Measurements from ENCODE around the gene GNG11. TPM values are rescaled to one million over a fixed set of nuclear protein-coding genes. Genes with fewer than 3 reads are reported as not detected.
A peak's percentile ranks its signal among the peaks of the same experiment; 100 is the strongest.

Gene GNG11
- total RNA-seq (2022) (not detected in 2 replicates), Bru-seq, nascent RNA (not detected), BruChase-seq, experiment 1, labeled RNA remaining after a 2-hour chase (not detected), BruChase-seq, experiment 2, labeled RNA remaining after a 6-hour chase (not detected)
- long read RNA-seq: 0 reads

DNA sequence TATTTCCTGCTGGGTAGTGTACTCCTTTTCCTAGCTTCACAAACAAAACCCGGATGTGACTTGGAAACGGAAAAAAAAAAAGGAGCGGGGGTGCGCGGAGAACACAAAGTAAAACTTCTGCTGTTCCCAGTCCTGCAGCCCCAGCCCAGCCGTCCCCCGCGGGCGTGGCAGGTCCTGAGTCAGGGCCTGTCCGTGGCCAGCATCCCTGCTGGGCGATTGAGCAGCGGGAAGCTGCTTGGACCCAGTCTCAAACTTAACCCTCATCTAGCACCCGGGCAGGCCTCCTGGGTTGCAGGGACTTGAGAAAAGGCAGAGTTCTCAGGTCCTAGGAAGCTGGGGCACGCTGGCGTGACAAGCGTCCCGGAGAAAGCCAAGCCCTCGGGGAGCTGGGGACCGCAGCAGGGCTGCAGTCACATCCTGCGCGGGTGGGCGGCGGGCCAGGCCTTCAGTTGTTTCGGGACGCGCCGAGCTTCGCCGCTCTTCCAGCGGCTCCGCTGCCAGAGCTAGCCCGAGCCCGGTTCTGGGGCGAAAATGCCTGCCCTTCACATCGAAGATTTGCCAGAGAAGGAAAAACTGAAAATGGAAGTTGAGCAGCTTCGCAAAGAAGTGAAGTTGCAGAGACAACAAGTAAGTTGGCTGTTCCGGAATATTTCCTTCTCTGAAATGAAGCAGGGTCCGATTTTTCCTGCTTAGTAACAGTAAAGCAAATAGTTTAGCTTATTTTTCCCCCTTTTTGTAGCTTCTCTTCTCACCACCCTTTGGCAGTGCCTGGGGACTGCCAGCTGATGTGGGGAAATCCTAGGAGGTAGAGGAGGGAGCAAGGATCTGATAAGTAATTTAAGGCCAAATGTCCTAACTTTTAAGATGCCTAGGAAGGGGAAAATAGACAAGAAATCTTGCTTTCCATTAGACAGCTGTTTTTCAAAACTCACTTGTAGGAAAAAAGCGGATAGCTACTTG lies at the start of gene GNG11:
GNG11 (plus strand) TSS at position 129 of the 960 bp plus-strand sequence; CDS start at position 532, 403 bp downstream.
- Histone ChIP-seq H3K4me1 (no peaks in the 10 kb centered on the region), H3K9me3 (no peaks in the 10 kb centered on the region), H3K4me3 (ENCODE audit: low read depth, low read length) (peak within 1 kb of the TSS; percentile 4; the same call in 1 of the 2 replicates), H3K27me3 (replicated peaks; ENCODE audit: control insufficient read depth, insufficient read depth, low read length) (no peaks in the 10 kb centered on the region), H3K36me3 (ENCODE audit: control insufficient read depth, insufficient read depth, low read length) (no peaks in the 10 kb centered on the region)
- TF ChIP-seq, protein P1, sequence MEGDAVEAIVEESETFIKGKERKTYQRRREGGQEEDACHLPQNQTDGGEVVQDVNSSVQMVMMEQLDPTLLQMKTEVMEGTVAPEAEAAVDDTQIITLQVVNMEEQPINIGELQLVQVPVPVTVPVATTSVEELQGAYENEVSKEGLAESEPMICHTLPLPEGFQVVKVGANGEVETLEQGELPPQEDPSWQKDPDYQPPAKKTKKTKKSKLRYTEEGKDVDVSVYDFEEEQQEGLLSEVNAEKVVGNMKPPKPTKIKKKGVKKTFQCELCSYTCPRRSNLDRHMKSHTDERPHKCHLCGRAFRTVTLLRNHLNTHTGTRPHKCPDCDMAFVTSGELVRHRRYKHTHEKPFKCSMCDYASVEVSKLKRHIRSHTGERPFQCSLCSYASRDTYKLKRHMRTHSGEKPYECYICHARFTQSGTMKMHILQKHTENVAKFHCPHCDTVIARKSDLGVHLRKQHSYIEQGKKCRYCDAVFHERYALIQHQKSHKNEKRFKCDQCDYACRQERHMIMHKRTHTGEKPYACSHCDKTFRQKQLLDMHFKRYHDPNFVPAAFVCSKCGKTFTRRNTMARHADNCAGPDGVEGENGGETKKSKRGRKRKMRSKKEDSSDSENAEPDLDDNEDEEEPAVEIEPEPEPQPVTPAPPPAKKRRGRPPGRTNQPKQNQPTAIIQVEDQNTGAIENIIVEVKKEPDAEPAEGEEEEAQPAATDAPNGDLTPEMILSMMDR (IDR thresholded peaks at IDR 0.05; ENCODE audit: insufficient read depth in 1 of 2, low read depth in 1 of 2, low read length in 1 of 2, severe bottlenecking in 1 of 2, unreplicated experiment in 1 of 2): no peak
- CTCF ChIA-PET: no interaction called here
- Mint-ChIP-seq H3K27ac (ENCODE audit: unreplicated experiment) (no peak within 1 kb of the TSS), H3K27me3 (ENCODE audit: insufficient read depth, unreplicated experiment) (peaks cover 8% of the 10 kb centered on the region), H3K36me3 (ENCODE audit: insufficient read depth, unreplicated experiment) (no peaks in the 10 kb centered on the region), H3K4me1 (ENCODE audit: low read depth, unreplicated experiment) (no peaks in the 10 kb centered on the region), H3K4me3 (ENCODE audit: unreplicated experiment) (no peak within 1 kb of the TSS), H3K9me3 (ENCODE audit: unreplicated experiment) (no peaks in the 10 kb centered on the region)
- POLR2A ChIA-PET: interaction anchor here (0.6 kb wide), 1 partner anchor 317 kb away, joined by 4 read pairs; no protein-coding TSS in a partner anchor
- no TSS peak for BruUV-seq (replicated peaks)
- intact Hi-C loops (cut with micrococcal nuclease; ENCODE audit: unreplicated experiment): no loop called here
- DNase-seq: no peak

DNA sequence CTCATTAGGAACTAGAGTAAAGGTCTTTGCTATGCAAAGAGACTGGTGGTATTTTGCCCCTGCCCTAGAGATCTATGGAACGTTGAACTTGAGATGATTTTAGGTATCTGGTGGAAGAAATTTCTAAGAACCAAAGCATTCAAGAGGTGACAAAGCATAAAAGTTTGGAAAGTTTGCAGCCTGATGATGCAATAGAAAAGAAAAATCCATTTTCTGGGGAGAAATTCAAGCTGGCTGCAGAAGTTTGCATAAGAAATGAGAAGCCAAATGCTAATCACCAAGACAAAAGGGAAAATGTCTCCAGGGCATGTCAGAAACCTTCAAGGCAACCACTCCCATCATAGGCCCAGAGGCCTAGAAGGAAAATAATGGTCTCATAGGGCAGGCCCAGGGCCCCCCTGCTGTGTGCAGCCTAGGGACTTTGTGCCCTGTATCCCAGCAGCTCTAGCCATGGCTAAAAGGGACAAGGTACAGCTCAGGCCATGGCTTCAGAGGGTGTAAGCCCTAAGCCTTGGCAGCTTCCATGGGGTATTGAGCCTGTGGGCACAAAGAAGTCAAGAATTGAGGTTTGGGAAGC lies 47.4 kb upstream of the GNG11 start:
- intact Hi-C loops (cut with micrococcal nuclease; ENCODE audit: unreplicated experiment): no loop called here
- no peak overlapping the region for H3K4me3 ChIP-seq (ENCODE audit: low read depth, low read length)
- H3K9me3 ChIP-seq: peaks cover 2% of the 10 kb centered on the region; the same call in 1 of the 2 replicates
- TF ChIP-seq, protein P1 (IDR thresholded peaks at IDR 0.05; ENCODE audit: insufficient read depth in 1 of 2, low read depth in 1 of 2, low read length in 1 of 2, severe bottlenecking in 1 of 2, unreplicated experiment in 1 of 2): no peak
- ChIA-PET POLR2A (no interaction called here), CTCF (no interaction called here)
- no peaks in the 10 kb centered on the region for H3K4me1 Mint-ChIP-seq (ENCODE audit: low read depth, unreplicated experiment)
- no peak for DNase-seq
- peaks cover 10% of the 10 kb centered on the region for H3K9me3 Mint-ChIP-seq (ENCODE audit: unreplicated experiment)
- no peak overlapping the region for H3K4me3 Mint-ChIP-seq (ENCODE audit: unreplicated experiment)
- no peaks in the 10 kb centered on the region for H3K27me3 Mint-ChIP-seq (ENCODE audit: insufficient read depth, unreplicated experiment)
- no peak overlapping the region for H3K27ac Mint-ChIP-seq (ENCODE audit: unreplicated experiment)
- no peaks in the 10 kb centered on the region for H3K36me3 Mint-ChIP-seq (ENCODE audit: insufficient read depth, unreplicated experiment)
- H3K36me3 ChIP-seq (ENCODE audit: control insufficient read depth, insufficient read depth, low read length): no peaks in the 10 kb centered on the region
- no peaks in the 10 kb centered on the region for H3K27me3 ChIP-seq (replicated peaks; ENCODE audit: control insufficient read depth, insufficient read depth, low read length)
- H3K4me1 ChIP-seq: no peaks in the 10 kb centered on the region
- BruUV-seq (replicated peaks): no TSS peak

DNA sequence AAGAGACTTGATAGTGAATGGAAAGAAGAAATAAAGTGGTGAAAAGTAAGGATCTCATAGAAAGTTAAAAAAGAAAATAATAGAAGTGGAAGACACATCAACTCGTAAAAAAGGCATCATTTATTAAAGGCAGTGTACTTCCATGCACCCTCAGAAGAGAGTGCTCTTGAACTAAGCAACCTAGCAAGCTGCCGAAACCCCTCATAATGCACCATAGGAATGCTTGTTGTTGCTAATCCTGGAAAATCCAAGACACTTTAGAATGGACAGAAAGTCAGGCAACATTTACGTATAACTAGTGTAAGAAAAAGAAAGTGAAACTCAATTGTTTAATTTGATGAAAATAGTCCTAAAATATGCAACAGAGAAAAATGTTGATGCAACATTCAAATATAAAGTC lies 43.8 kb upstream of the GNG11 start:
- no TSS peak for BruUV-seq (replicated peaks)
- Mint-ChIP-seq H3K36me3 (ENCODE audit: insufficient read depth, unreplicated experiment) (no peaks in the 10 kb centered on the region), H3K9me3 (ENCODE audit: unreplicated experiment) (peaks cover 10% of the 10 kb centered on the region), H3K4me3 (ENCODE audit: unreplicated experiment) (no peak overlapping the region), H3K27ac (ENCODE audit: unreplicated experiment) (no peak overlapping the region), H3K4me1 (ENCODE audit: low read depth, unreplicated experiment) (no peaks in the 10 kb centered on the region), H3K27me3 (ENCODE audit: insufficient read depth, unreplicated experiment) (no peaks in the 10 kb centered on the region)
- CTCF ChIA-PET: no interaction called here
- H3K27me3 ChIP-seq (replicated peaks; ENCODE audit: control insufficient read depth, insufficient read depth, low read length): no peaks in the 10 kb centered on the region
- no peak for DNase-seq
- peaks cover 6% of the 10 kb centered on the region; the same call in 1 of the 2 replicates for H3K9me3 ChIP-seq
- intact Hi-C loops (cut with micrococcal nuclease; ENCODE audit: unreplicated experiment): no loop called here
- no peaks in the 10 kb centered on the region for H3K4me1 ChIP-seq
- H3K4me3 ChIP-seq (ENCODE audit: low read depth, low read length): no peak overlapping the region
- POLR2A ChIA-PET: no interaction called here
- no peaks in the 10 kb centered on the region for H3K36me3 ChIP-seq (ENCODE audit: control insufficient read depth, insufficient read depth, low read length)
- TF ChIP-seq, protein P1 (IDR thresholded peaks at IDR 0.05; ENCODE audit: insufficient read depth in 1 of 2, low read depth in 1 of 2, low read length in 1 of 2, severe bottlenecking in 1 of 2, unreplicated experiment in 1 of 2): no peak
